ENCODE data around the gene KIF24.

DNA sequence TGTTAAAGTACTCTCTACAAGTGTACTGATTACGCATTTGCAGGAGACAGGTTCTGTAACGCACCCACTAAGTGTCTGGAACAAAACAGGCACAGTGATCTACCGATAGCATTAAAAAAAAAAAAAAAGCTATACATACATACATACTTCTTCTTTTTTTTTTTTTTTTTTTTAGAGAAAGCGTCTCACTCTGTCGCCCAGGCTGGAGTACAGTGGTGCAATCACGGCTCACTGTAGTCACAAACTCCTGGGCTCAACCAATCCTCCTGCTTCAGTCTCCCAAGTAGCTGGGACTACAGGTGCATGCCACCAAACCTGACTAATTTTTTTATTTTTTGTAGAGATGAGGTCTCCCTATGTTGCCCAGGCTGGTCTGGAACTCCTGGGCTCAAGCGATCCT, 7.6 kb downstream of the KIF24 start:
- TF ChIP-seq POLR2A (IDR thresholded peaks at IDR 0.05): no peak
- TF ChIP-seq, protein P1, sequence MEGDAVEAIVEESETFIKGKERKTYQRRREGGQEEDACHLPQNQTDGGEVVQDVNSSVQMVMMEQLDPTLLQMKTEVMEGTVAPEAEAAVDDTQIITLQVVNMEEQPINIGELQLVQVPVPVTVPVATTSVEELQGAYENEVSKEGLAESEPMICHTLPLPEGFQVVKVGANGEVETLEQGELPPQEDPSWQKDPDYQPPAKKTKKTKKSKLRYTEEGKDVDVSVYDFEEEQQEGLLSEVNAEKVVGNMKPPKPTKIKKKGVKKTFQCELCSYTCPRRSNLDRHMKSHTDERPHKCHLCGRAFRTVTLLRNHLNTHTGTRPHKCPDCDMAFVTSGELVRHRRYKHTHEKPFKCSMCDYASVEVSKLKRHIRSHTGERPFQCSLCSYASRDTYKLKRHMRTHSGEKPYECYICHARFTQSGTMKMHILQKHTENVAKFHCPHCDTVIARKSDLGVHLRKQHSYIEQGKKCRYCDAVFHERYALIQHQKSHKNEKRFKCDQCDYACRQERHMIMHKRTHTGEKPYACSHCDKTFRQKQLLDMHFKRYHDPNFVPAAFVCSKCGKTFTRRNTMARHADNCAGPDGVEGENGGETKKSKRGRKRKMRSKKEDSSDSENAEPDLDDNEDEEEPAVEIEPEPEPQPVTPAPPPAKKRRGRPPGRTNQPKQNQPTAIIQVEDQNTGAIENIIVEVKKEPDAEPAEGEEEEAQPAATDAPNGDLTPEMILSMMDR (IDR thresholded peaks at IDR 0.05): no peak
